Measurements from ENCODE around the gene PRKCZ.
"Not testable (repeated sequence)": the region's sequence is repeated elsewhere in the genome, so short reads cannot be mapped to it uniquely, and the experiment has no call there.

PRKCZ gene

DNA sequence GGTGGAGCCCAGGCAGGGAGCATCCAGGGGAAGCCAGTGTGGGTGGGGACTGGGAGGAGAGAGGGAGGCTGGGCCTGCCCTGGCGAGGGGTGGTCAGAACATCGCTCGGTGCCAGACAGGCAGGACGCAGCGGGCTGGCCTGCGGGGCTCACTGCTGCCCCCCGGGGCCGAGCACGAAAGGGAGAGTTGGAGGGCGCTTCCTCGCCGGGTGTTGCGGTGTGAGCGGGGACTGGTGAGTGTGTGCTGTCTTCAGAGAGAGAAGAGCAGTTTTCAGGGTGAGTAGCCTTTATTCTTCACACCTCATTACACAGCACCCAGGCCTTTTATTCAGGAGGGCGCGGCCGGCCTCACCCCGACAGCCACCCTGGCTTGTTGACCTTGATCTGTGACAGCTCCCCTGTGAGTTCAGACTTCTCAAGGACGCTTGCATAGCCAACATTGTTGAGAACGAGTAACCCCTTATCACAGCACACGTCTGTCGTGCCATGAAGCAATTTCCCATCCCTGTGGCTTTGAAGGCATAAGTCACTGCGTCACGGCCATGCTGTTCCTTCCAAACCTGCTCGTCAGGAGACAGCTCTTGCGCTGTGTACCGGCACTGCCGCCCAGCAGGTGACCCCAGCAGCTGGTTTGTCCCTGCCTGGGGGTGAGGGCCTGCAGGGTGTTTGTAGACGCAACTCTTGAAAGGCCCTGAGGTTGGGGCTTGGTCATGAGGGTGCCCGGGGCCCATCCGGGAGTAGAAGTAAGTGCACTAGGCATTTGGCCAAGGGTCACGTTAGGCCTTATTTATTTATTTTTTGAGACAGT lies 54.6 kb downstream of the PRKCZ start:
- no peak for DNase-seq

DNA sequence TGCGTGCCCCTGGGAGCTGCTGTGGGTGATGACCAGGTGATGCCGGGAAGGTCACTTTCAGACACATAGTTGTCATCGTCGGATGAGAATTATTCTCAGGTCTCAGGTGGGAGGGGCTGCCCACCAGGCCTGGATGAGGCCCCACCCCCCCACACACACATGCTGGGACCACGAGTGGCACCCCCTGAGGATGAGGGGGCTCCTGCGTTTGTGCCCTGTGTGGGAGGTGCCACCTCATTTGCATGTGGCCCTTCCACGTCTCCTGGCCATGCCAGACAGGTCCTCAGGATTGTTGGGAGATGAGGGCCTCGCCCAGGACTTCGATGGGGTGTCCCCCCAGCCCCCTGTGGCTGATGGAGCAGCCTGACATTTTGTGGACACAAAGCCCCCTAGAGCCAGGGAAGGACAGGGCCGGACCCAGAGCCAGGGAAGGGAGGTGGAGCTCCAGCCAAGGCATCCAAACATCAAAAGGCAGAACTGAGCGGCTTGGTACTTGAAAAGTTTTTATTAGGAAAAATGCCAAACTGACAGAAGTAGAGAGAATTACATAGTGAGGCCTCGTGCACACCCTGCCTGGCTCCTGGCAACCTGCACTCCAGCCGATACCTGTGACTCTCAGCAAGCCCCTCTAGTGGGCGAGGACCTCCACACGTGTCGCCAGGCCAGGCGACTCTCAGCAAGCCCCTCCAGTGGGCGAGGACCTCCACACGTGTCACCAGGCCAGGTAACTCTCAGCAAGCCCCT lies 55.7 kb downstream of the PRKCZ start:
- DNase-seq, result no peak

DNA sequence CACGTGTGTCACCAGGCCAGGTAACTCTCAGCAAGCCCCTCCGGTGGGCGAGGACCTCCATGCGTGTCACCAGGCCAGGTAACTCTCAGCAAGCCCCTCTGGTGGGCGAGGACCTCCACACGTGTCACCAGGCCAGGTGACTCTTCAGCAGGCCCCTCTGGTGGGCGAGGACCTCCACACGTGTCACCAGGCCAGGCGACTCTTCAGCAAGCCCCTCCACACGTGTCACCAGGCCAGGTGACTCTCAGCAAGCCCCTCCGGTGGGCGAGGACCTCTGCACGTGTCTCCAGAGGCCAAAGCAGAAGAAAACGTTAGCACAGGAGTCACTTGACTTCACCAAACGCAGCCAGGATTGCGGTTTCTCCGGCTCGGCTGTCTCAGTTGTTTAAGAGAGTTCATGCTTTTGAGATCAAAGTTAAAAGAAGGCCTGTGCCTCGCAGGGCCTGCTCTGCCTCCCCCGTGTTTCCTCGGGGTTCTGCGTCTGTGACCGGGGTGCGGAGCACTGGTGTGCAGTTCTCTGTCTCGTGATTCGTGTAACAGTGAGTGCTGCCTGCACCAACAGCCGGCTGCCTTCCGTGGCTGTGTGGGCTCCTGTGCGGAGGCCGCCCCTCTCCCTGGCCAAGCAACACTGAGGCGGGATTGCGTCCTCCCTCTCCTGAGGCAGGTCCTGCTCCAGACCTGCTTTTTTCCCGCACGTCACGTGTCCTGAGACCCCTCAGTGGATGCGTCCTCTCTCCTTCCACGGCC lies 56.6 kb downstream of the PRKCZ start:
- no peak for DNase-seq

DNA sequence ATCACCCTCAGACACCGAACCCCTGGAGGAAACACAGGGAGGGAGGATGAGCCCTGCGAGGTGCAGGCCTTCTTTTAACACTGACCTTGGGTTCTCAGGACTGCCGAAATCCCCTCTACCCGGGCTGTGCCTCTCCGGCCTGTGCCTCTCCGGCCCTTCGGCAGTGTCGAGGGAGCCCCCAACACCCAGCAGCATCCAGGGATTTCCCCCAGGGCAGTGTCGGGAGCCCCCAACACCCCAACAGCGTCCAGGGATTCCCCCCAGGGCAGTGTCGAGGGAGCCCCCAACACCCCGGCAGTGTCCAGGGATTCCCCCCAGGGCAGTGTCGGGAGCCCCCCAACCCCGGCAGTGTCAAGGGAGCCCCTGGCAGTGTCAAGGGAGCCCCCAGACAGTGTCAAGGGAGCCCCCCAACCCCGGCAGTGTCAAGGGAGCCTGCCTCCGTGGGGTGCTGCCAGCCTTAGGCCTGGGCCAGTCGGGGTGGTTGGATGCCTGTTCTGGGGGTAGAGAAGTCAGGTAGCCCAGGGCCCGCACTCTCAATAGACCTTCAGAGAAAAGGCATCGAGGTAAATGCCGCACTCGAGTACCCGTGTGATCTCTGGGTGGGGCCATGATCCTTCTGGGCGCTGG lies 57.5 kb downstream of the PRKCZ start:
- DNase-seq, result no peak

DNA sequence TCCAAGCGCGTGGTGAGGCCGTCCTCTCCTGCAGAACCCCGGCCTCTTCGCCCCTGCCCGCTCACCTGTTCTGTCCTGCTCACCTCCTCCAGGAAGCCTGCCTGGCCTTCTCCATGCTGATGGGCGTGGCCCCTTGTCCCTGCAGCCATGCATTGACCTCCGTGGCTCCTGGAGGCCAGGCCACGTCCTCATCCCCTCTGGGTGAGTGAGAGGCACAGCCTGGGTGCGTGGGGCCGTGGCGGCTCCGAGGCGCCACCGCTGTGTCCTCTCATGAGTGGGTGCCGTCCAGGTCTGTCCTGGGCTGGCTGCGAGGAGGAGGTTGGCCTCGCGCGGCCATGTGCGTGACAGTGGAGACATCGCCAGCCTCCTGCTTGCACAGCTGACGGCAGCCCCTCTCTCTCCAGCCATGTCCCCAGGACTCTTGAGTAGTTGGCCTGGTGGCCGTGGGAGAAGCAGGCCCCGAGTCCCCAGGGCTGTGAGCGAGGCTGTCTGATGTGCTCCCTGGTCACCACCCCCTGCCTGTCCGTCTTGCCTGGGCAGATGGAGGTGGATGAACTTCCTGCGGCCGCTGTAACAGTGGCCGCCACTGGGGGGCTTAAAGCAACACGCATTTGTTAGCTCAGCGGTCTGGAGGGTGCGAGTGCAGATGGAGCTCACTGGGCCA lies 58.1 kb downstream of the PRKCZ start:
- DNase-seq, result no peak

DNA sequence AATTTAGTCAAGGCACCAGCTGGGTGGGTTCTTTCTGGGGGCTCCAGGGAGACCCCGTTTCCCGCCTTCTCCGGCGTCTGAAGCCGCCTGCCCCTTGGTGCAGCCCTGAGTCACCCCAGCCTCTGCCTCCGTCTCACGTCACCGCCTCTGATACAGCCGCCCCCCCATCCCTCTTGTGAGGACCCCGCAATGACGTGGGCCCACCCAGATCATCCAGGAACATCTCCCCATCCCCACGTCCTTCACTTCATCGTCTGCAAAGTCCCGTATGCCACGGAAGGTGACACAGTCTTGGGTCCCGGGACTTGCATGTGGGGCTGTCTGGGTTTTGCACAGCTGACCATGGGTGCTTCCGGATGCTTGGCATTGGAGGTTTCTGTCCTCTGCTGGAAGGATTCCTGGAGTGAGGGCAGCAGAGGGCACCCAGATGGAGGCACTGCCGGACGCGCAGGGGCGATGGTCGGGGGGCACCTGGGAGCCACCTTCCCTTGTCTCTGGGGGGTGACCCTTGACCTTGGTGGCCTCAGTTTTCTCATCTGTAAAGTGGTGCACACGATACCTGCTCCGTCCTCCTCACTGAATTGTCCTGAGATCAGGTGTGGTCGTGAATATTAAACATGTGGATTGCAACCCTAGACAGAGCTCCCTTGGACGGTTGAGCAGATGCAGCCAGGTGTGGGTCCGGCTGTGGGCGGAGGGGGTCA lies 58.8 kb downstream of the PRKCZ start:
- DNase-seq, result no peak

DNA sequence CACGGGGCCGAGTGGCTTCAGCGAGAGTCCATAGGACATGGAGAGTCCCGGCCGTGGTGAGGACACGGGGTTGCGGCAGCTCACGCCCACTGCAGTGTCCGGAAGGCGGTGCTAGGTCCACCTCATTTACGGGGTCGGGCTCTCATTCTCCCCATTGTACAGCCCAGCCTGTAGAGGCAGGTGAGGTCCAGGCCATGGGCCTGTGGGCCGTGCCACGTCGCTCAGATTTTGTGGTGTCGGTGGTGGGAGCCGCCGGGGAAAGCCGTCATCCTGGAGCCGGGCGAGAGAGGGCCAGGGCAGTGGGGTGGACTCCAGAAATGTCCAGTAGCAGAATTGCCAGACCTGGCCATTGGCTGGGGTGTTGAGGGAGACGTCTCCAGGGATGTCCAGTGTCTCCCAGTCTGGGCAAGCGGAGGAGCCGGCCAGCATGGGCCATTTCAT lies 59.4 kb downstream of the PRKCZ start:
- no peak for DNase-seq

DNA sequence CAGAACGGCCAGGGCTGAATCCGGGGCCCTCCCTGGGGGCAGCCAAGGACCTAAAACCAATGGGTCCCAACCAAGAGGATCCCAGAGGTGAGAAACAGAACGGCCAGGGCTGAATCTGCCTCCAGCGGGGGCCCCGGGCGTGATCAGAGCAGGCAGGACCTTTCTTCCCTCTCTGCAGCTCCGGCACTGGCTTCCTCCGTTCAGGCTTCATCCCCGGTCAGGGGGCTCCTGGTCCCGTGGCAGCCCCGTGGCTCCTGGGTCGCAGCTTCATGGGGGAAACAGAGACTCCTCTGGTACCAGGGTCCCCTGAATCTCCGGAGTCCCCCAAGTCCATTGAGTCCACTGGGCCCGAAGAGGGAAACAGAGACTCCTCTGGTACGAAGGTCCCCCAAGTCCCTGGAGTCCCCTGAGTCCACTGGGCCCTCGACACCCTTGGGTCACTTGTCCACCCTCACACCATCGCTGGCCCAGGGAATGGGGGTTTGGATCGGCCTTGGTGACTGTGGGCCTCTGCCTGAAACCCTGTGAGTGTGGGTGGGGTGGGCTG lies 60.1 kb downstream of the PRKCZ start:
- no peak for DNase-seq

DNA sequence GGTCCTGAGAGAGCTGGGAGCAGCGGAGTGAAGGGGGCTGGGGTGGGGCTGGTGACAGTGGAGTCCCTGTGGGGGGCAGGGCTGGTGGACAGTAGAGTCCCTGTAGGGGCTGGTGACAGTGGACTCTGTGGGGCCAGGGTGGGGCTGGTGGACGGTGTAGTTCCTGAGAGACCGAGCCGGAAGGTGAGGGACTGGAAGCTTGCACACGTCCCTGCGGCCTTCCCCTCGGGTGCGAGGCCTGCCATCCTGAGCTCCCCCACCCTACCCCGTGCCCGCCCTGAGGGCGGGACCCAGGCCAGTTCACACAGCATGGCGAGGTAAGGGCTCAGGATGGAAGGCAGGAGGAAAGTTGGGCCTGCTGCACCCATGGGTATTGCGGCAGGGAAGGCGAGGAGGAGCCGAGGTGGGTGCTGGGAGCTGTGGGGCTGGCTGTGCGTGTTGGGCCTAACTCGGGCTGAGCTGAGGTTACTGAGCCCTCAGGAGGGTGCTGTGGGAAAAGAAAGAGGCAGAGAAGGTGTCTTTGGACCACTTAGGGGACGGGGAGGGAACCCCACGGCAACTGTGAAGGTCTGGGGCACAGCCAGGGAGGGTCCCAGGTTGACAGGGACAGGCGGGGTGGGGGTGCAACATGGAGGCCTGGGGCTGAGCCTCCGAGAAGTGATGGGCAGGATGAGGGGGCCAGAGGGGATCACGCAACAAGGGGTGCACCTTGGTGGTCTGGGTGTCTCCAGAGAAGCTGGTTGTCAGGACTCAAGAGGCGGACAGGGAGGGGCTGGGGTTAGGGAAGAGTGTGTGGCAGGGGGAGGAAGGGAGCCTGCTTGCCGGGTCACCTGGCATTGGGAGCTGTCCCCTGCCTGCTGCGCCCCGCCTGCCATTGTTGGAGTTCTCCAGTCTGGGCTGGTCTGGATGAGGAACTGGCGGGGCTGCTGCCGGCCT lies 60.8 kb downstream of the PRKCZ start:
- no peak for DNase-seq

DNA sequence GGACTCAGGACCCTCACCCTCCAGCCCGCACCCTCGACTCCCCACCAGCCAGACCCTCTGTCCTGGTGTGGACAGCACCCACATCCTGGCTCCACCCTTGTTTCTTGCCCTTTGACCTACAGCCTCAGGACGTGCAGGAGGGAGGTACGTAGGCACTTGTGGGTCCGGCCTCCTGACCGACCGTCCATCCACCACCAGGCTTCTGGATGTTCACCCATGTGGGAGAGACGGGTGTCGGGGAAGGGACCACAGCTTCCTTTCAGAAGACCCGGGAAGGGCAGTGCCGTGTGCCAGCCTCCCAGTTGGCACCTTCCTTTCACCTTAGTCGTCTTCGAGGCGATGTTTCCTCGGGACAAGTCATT lies 61.4 kb downstream of the PRKCZ start:
- DNase-seq, result no peak

DNA sequence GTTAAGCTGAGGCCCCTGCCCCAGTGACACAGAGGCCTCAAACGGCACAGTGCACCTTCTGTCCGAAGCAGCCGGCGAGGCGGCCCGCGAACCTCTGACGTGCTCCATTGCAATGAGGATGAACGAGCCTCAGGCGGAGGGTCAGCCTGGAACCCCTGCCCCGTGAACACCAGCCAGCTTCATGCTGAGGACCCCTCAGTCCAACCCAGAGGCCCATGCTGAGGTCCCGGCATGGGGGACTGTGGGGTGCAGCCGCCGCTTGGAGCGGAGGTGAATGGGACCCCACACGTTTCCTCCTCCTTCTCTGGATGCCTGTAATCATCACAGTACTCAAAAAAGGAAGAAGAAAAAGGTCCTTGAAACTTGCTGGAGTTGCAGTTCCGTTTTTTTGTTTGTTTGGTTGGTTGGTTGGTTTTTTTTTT lies 62.1 kb downstream of the PRKCZ start:
- DNase-seq, result no peak

DNA sequence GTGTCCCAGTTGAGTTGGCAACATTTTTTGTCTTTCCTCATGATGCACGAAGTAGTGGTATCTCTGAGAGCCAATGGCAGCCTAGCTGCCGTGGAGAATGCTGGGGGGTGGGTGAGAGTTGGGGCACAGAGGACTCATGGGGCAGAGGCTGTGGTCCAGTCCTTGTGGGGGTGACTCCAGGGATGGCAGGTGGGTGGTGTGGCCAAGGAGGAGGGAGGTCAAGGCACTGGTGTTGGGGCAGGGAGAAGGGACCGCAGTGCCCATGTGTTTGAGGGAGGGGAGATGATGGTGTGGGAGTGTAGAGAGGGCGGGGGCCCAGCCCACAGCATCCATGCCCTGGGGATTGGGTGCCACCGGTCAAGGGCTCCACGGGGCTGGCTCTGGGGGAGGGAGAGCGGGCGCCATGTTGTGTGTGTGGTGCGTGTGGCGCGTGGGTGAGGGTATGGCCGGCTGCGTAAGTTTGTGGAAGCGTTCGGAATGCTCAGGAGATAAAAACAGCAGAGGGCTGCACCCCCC lies 63.5 kb downstream of the PRKCZ start:
- DNase-seq, result no peak

DNA sequence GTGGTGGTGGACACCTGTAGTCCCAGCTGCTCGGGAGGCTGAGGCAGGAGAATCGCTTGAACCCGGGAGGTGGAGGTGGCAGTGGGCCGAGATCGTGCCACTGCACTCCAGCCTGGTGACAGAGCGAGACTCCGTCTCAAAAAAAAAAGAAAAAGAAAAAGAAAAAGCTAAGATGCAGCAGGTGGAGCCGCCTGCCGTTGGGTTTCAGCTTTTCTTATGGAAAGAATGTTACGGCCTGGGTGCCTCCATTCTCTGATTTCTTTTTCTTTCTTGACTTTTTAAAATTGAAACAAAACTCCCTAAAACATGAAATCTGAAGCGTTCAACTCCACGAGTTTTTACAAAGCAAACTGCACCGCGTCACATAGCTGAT lies 64.4 kb downstream of the PRKCZ start:
- not testable (repeated sequence) for DNase-seq

DNA sequence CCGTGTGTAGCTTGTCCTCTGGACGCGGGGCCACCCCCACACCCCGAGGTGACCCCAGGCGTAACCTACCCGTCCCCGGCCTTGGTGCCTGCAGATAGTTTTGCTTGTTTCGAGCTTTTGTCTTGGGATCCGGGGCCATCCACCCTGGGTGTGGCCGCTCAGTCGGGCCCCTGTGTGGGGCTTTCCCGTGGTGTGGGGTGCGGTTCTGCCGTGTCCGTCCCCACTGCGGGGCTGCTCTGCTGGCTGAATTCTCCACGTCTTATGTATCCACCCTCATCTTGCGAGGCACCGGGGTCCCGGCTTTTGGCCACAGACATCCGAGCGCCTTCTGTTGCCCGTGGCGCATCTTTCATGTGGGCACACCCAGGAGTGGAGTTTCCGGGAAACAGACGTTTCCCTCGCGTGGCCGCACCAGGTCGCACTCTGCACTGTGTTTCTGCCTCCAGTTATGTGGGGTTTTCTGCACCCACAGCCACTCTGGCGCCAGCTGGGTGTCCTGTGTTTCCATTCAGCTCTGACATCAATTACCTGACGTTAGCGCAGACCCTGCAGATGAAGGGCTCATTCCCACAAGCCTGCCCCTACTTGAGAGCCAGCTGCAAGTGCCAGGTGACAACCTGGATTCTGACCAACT lies 64.9 kb downstream of the PRKCZ start:
- no peak for DNase-seq

DNA sequence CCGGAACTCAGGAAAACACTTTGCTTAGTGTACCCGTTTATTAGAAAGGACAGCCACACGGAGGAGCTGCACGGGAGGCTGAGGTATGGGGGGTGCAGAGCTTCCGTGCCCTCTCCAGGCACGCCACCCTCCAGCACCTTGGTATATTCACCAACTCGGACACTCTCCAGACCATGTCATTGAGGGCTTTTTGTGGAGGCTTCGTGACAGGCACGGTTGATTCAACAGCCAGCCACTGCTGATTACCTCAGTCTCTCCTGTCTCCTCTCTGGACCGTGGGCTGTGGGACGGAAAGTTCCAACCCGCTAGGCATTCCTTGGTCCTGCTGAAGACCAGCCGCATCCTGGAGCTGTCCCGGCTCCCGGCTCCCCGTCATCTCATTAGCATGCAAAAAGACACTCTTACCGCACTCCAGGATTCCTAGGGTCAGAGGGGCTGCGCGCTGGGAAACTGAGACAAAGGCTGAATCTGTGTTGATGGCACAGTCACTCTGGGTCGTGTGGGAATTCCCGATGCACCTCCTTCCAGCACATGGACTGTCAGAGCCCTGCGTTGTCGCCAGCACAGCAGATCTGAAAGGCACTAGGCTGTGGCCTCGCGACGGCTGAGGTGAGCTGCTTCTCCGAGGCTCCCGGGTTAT lies 65.6 kb downstream of the PRKCZ start:
- DNase-seq, result no peak

DNA sequence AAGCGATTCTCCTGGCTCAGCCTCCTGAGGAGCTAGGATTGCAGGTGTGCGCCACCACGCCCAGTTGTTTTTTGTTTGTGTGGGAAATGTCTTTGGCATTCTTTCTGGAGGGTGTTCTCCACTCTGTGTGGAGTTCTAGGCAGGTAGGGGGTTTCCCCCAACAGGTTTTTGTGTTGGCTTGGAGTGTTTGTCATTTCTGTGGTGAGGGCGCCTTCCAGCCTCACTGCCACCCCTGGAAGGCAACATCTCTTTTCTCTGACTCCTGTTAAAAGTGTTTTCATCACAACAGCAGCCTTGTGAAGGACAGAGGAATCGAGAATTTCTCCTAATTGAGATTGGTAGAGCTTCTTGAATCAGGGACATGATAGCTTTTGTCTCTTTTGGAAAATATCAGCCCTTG lies 69.7 kb downstream of the PRKCZ start:
- DNase-seq, result no peak

DNA sequence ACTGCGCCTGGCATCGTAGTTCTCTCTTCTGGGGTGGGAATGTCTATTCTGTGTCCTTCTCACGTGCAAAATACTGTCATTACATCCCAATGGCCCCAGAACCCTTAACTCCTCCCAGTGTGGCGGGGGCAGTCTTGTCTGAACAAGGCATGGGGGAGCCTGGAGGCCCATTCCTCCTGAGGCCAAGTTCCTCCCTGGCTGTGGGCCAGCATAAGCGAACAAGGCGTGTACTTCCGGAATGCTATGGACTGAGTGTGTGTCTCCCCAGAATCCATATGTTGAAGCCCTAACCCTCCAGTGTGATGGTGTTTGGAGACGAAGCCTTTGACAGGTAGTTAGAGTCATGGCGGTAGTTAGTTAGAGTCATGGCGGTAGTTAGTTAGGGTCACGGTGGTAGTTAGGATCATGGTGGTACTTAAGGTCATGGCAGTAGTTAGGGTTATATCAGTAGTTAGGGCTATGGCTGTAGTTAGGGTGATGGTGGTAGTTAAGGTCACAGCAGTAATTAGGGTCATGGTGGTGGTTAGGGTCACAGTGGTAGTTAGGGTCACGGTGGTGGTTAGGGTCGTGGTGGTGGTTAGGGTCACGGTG lies 71.0 kb downstream of the PRKCZ start:
- DNase-seq, result no peak

DNA sequence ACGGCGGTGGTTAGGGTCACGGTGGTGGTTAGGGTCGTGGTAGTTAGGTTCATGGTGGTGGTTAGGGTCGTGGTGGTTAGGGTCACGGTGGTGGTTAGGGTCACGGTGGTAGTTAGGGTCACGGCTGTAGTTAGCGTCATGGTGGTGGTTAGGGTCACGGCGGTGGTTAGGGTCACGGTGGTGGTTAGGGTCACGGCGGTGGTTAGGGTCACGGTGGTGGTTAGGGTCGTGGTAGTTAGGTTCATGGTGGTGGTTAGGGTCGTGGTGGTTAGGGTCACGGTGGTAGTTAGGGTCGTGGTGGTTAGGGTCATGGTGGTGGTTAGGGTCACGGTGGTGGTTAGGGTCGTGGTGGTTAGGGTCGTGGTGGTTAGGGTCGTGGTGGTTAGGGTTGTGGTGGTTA lies 71.6 kb downstream of the PRKCZ start:
- DNase-seq, result not testable (repeated sequence)
